HG02610 (cell line): ENCODE measurements around the gene DIAPH2.

Experiments used
- ATAC-seq: cut with Tn5 transposase; IDR thresholded peaks from one replicate; pipeline ENCODE4 v1.9.1; 2021; ENCODE audit warnings: mild to moderate bottlenecking, moderate library complexity; ENCODE audit not compliant: unreplicated experiment

DIAPH2 gene

DNA sequence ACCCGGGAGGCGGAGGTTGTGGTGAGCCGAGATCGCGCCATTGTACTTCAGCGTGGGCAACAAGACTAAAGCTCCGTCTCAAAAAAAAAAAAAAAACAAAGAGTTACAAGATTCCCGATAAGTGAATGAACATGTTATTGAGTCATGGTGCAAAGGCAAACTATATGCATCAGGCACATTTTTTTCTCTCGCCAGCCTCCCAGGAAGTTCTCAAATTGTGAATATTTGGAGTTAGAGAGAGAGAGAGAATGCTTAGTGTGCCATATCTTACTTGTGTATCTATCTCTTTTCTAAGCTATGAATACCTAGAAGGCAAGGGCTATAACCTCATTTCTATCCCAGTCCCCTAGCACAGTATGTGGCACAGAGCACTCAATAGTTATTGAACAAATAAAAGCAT, 599.9 kb downstream of the DIAPH2 start:
- ATAC-seq: no peak

DNA sequence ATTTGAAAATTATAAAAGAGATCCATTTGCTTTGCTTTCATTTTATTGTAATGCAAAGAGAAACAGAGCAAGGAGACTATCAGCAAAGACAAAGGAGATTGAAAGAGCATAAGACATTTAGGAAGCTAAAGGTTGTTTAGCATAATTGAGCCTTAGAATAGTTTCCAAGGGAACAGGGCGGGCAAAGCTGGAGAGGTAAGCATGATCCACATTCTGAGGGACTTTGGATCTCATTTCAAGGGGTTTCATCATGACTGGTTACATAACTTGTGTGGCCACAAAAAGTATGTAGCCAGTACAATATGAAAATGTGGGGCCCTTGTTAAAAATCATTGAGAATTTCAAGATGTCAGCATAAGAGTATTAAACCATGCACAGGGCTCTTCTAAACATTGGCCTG, 605.6 kb downstream of the DIAPH2 start:
- no peak for ATAC-seq

- no peak for ATAC-seq
These were observed 609.4 kb downstream of the DIAPH2 start for GRCh38 chrX:97294041-97294440.

DNA sequence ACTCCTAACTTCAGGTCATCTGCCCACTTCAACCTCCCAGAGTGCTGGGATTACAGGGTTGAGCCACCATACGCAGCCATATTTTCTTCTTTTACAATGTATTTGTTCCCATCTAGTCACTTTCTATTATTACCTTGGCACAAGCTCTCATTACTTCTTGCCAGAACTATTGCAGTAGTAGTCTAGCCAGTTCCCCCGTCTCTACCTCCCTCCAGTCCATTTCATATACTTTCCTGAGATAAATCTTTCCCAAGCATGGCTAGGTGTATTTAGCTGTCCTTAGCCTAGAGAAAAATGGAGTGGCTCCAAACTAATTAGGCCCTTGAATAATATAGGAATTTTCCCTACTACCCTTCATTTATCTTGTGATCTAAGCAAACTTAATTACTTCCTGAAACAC, 611.3 kb downstream of the DIAPH2 start:
- ATAC-seq: no peak

- ATAC-seq: no peak
These were observed 622.3 kb downstream of the DIAPH2 start for GRCh38 chrX:97306771-97307470.

DNA sequence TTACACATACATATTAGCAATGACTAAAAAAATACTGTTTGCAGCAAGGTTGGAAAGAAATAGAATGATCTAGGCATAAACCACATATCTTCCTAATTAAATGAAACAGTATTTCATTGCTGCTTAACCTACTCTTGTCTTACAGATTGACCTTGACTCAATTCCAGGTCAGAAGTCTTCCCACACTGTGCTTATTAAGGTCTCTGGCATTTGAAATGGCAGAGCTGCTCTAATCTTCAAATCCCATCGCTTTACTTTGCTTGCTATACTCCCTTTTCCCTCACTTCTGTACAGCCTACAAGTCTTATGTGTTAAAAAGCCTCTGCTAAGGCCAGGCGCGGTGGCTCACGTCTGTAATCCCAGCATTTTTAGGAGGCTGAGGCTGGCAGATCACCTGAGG, 623.5 kb downstream of the DIAPH2 start:
- no peak for ATAC-seq

DNA sequence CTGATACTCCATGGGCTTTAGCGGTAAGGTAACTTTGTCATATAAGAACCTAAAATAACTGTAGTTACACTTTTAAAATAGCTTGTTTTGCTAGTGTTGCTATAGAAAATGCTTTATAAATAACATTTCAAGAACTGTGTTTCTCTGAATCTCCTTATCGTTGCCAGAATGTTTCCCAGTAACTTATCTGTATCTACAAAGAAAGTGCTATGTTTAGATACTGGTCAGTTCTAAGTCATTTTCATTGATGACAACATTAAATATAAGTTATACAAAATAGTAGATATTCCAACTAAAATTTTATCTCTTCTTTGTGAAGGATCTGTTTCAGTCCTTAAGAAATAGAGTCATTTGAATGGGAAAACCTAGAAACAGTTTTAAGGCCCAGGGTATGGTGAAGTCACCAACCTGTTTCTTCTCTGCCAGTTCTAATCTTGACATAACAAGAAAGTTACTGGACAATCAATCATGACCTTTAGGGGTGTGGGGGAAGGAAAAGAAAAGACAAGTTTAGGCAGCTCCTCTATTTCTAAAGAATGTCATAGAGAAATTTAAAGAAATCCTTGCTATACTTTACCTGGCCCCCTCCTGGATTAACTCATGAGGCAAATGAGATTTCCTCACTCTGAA, 625.0 kb downstream of the DIAPH2 start:
- no peak for ATAC-seq

DNA sequence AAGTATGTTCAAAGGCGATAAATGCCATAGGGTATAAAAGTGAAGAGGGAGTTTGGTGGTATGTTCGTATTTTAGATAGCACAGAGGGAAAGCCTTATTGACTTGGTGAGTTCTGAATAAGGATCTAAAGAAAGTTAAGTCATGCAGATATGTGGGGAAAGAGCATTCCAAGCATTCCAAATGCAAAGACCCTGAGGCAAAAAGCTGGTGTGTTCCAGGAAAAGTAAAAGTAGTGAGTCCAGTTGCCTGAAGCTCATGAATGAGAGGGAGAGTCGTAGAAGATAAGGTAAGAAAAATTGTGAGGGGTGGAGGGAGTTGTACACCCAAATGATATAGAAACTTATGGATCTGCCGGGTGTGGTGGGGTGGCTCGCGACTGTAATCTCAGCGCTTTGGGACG, 625.7 kb downstream of the DIAPH2 start:
- no peak for ATAC-seq

GRCh38 chrX:97311066-97311778, 626.6 kb downstream of the DIAPH2 start:
- no peak for ATAC-seq

GRCh38 chrX:97314345-97314744, 629.7 kb downstream of the DIAPH2 start:
- no peak for ATAC-seq

- ATAC-seq: no peak
These were observed 631.3 kb downstream of the DIAPH2 start for GRCh38 chrX:97315939-97316338.

DNA sequence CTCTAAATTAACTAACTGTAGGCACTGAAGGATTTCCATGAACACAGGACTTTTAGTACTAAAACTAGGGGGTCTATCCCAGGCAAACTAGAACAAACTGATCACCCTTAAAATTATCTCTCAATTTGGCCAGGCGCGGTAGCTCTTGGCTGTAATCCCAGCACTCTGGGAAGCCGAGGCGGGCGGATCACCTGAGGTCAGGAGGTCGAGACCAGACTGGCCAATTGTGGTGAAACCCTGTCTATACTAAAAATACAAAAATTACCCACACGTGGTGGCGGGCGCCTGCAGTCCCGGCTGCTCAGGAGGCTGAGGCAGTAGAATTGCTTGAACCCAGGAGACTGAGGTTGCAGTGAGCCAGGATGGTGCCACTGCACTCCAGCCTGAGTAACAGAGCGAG, 635.7 kb downstream of the DIAPH2 start:
- ATAC-seq: no peak

GRCh38 chrX:97322401-97322800, 637.8 kb downstream of the DIAPH2 start:
- ATAC-seq: no peak

- peak; percentile 94 for ATAC-seq
These were observed 641.8 kb downstream of the DIAPH2 start for GRCh38 chrX:97326456-97326855.

- ATAC-seq: no peak
These were observed 644.3 kb downstream of the DIAPH2 start for GRCh38 chrX:97328853-97329390.

DNA sequence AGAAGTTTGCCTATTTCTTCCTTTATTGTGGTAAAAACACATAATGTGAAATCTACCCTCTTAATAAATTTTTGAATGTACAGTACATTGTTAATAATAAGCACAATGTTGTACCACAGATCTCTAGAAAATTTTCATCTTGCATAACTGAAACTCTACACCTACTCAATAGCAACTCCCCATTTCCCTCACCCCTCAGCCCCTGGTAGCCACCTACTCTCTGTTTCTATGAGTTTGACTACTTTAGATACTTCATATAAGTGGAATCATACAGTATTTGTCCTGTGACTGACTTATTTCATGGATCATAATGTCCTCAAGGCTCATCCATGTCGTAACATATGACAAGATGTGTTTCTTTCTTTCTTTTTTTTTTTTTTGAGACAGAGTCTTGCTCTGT, 645.5 kb downstream of the DIAPH2 start:
- ATAC-seq: peak; percentile 62

DNA sequence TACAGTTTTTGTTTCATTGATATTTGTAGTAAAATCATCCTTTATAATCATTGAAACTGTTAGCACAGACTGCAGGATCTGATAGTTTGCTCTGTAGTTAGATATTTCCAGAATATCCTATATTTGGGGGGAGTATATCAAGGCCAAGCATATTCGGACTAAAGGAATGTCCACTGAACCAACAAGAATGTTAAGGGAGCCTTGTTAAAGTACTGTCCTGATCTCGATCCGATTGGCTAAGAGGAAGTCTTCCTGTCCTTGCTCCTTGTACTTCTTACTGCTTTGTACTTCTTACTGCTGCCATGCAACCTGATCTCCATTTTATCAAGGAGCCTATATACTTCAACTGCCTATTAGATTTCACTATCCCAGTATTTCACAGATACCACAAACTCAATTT, 648.3 kb downstream of the DIAPH2 start:
- ATAC-seq: no peak

GRCh38 chrX:97334850-97335249, 650.2 kb downstream of the DIAPH2 start:
- ATAC-seq: no peak

DNA sequence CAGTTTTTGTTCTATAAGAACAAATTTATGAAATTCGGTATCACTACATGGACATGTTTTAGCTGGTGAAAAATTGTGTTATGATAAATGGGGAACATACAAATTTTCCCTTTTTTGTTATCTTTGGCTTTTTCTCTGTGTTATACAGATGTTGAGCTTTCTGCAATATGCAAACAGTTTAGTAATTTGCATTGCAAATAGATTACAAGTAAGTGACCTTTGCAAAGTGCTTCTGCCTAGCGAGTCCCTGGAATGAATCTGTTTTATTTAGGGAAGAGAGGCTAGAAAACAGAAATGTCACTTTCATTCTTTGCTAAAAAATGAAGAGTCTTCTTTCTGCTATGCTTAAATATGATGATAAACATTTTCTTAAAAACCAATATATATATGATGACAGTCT, 660.1 kb downstream of the DIAPH2 start:
- ATAC-seq: no peak

DNA sequence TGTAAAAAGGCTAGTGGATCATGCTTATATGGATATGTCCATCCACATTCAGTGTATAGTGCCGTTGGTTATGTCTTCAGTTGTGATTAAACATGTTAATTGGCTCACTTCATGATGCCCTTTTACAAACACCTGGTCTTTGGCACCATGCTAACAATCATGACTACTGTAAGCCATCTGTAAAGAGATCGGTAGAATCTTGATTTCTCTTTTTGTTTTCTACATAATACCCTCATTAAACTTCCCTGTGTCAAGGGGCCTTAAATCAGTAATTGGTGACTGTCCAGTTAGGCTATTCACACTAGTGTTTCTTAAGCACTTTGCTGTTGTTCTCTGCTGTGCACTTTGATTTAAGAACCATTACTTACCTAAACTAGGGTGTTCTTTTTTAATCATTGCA, 674.3 kb downstream of the DIAPH2 start:
- ATAC-seq: no peak

DNA sequence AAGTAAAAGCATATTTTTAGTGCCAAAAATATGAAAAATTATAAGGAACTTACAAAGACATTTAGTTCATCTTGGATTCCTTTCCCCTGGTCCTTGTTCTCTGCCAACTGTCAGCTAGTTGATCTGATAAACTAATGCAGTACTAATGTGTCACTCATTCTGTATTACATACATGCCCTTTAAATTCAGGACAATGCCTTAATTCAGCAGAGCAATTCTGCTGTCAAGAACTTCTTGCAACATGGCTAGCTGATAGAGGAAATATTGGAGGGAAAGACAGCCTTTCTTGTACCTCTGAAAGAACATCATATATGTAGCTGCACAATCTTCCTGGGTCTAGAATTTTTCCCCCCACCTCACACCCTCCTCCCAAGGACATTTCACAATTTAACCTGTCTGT, 679.2 kb downstream of the DIAPH2 start:
- ATAC-seq: no peak

GRCh38 chrX:97366237-97366636, 681.6 kb downstream of the DIAPH2 start:
- no peak for ATAC-seq
